ENCODE results near the gene SERHL2.
"Not testable (repeated sequence)": the region's sequence is repeated elsewhere in the genome, so short reads cannot be mapped to it uniquely, and the experiment has no call there.

The SERHL2 gene

DNA sequence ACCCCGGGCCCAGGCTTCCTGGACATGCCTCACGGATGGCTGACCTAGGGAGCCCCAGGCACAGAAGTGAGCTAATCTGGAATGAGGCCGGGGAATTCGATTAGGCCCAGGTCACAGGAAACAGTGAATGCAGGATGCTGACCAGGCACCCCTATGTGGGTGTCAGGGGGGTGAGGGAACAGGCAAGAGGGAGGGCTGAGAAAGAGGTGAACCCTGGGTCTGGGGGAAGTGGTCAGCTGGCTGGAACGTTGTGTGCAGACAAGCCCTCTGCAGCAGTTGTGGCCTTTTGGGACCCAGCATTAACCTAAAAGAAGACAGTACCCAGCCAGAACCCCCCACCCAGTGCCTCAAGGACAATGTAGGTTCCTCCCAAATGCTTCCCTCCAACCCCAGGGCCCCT is 8.1 kb downstream of the SERHL2 start:
- H3K4me3 ChIP-seq (ENCODE audit: low read length), result no peak overlapping the region
- H3K27me3 ChIP-seq (ENCODE audit: control insufficient read depth, insufficient read depth, low read length), result no peaks in the 10 kb centered on the region
- H3K9me3 ChIP-seq (replicated peaks; ENCODE audit: low read length), result no peaks in the 10 kb centered on the region
- H3K36me3 ChIP-seq (ENCODE audit: insufficient read depth, low read length), result no peaks in the 10 kb centered on the region
- no peak overlapping the region for H3K9ac ChIP-seq (ENCODE audit: low read depth, low read length)
- H3K4me1 ChIP-seq (ENCODE audit: control insufficient read depth, insufficient read depth, low read length), result no peaks in the 10 kb centered on the region
- no peak overlapping the region for H3K4me2 ChIP-seq (ENCODE audit: low read length)

DNA sequence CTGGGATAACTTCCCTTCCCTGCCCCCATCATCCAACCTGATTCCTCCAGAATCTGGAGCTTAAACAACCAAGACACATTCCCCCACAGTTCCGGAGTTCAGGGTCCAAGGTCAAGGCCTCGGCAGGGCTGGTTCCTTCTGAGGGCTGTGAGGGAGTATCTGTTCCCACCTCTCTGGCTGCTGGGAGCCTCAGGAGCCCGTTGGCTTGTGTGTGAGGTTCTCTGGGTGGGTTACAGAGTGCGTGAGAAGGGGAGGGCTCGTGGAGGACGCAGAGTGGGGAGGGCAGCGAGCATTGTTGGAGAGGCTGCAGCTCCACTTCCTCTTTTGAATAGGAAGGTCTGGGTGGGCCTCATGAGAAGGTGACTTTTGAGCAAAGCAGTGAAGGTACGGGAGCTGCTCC is 8.5 kb downstream of the SERHL2 start:
- Histone ChIP-seq H3K4me3 (ENCODE audit: low read length) (no peak overlapping the region), H3K4me2 (ENCODE audit: low read length) (no peak overlapping the region), H3K9me3 (replicated peaks; ENCODE audit: low read length) (no peaks in the 10 kb centered on the region), H3K36me3 (ENCODE audit: insufficient read depth, low read length) (no peaks in the 10 kb centered on the region), H3K27me3 (ENCODE audit: control insufficient read depth, insufficient read depth, low read length) (no peaks in the 10 kb centered on the region), H3K4me1 (ENCODE audit: control insufficient read depth, insufficient read depth, low read length) (no peaks in the 10 kb centered on the region), H3K9ac (ENCODE audit: low read depth, low read length) (no peak overlapping the region)

- no peaks in the 10 kb centered on the region for H3K36me3 ChIP-seq (ENCODE audit: insufficient read depth, low read length)
- H3K4me2 ChIP-seq (ENCODE audit: low read length), result no peak overlapping the region
- no peak overlapping the region for H3K4me3 ChIP-seq (ENCODE audit: low read length)
- no peaks in the 10 kb centered on the region for H3K9me3 ChIP-seq (replicated peaks; ENCODE audit: low read length)
- H3K27me3 ChIP-seq (ENCODE audit: control insufficient read depth, insufficient read depth, low read length), result no peaks in the 10 kb centered on the region
- H3K9ac ChIP-seq (ENCODE audit: low read depth, low read length), result no peak overlapping the region
- H3K4me1 ChIP-seq (ENCODE audit: control insufficient read depth, insufficient read depth, low read length), result no peaks in the 10 kb centered on the region
Measured at GRCh38 chr22:42562684-42563083, 8.9 kb downstream of the SERHL2 start.

DNA sequence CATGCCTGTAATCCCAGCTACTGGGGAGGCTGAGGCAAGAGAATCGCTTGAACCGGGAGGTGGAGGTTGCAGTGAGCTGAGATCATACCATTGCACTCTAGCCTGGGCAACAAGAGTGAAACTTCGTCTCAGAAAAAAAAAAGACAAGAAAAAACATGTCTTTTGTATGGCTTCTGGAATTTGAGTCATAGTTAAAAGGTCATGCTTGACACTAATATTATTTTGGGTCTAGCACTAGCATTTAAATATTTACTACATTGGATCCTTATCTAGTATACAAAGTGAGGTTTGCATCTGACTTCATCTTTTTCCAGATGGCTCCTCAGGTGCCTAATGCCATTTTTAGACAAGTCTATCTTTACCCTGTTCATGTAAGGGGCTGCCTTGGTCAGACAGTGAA is 10.2 kb downstream of the SERHL2 start:
- H3K4me2 ChIP-seq (ENCODE audit: low read length); H3K9me3 ChIP-seq (replicated peaks; ENCODE audit: low read length); H3K4me1 ChIP-seq (ENCODE audit: control insufficient read depth, insufficient read depth, low read length); H3K4me3 ChIP-seq (ENCODE audit: low read length); H3K9ac ChIP-seq (ENCODE audit: low read depth, low read length); H3K27me3 ChIP-seq (ENCODE audit: control insufficient read depth, insufficient read depth, low read length); H3K36me3 ChIP-seq (ENCODE audit: insufficient read depth, low read length): not testable (repeated sequence)

- H3K36me3 ChIP-seq (ENCODE audit: insufficient read depth, low read length), result no peaks in the 10 kb centered on the region
- H3K27me3 ChIP-seq (ENCODE audit: control insufficient read depth, insufficient read depth, low read length), result no peaks in the 10 kb centered on the region
- H3K9me3 ChIP-seq (replicated peaks; ENCODE audit: low read length), result no peaks in the 10 kb centered on the region
- H3K9ac ChIP-seq (ENCODE audit: low read depth, low read length), result no peak overlapping the region
- no peaks in the 10 kb centered on the region for H3K4me1 ChIP-seq (ENCODE audit: control insufficient read depth, insufficient read depth, low read length)
- H3K4me3 ChIP-seq (ENCODE audit: low read length), result no peak overlapping the region
- H3K4me2 ChIP-seq (ENCODE audit: low read length), result no peak overlapping the region
Measured at GRCh38 chr22:42564699-42565098, 10.9 kb downstream of the SERHL2 start.

DNA sequence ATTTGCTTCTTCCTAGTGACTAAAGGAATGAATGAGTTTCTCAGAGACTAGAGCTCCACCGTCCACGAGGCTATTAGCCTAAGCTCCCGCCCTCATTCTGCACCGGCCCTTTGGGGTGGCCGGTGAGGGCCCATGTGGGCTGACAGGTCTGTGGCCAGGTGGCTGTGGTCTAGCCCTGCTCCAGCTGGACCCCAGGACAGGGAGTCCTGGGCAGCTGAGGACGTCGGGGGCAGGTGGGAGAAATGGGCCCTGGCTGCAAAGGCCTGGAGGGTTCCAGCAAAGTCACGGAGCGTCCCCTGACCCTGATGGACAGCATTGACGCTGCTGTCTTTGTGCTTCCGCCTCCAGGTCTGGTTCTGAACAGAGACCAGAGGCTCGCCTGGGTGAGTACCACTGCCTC is 12.2 kb downstream of the SERHL2 start:
- H3K9me3 ChIP-seq (replicated peaks; ENCODE audit: low read length), result no peaks in the 10 kb centered on the region
- H3K4me2 ChIP-seq (ENCODE audit: low read length), result no peak overlapping the region
- no peaks in the 10 kb centered on the region for H3K27me3 ChIP-seq (ENCODE audit: control insufficient read depth, insufficient read depth, low read length)
- H3K36me3 ChIP-seq (ENCODE audit: insufficient read depth, low read length), result peaks cover 3% of the 10 kb centered on the region
- H3K4me3 ChIP-seq (ENCODE audit: low read length), result no peak overlapping the region
- no peak overlapping the region for H3K9ac ChIP-seq (ENCODE audit: low read depth, low read length)
- H3K4me1 ChIP-seq (ENCODE audit: control insufficient read depth, insufficient read depth, low read length), result no peaks in the 10 kb centered on the region

DNA sequence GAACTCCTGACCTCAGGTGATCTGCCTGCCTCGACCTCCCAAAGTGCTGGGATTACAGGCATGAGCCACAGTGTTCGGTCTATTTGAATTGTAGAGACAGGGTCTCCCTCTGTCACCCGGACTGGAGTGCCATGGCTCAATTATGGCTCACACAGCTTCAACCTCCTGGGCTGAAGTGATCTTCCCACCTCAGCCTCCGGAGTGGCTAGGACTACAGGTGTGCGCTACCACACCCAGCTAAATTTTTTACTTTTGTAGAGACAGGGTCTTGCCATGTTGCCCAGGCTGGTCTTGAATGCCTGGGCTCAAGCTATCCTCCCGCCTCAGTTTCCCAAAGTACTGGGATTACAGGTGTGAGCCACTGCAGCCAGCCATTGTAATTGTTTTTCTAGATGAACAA is 14.2 kb downstream of the SERHL2 start:
- H3K4me2 ChIP-seq (ENCODE audit: low read length); H3K9ac ChIP-seq (ENCODE audit: low read depth, low read length); H3K9me3 ChIP-seq (replicated peaks; ENCODE audit: low read length); H3K36me3 ChIP-seq (ENCODE audit: insufficient read depth, low read length); H3K4me3 ChIP-seq (ENCODE audit: low read length); H3K4me1 ChIP-seq (ENCODE audit: control insufficient read depth, insufficient read depth, low read length); H3K27me3 ChIP-seq (ENCODE audit: control insufficient read depth, insufficient read depth, low read length): not testable (repeated sequence)

- H3K4me1 ChIP-seq (ENCODE audit: control insufficient read depth, insufficient read depth, low read length); H3K4me2 ChIP-seq (ENCODE audit: low read length); H3K27me3 ChIP-seq (ENCODE audit: control insufficient read depth, insufficient read depth, low read length); H3K9ac ChIP-seq (ENCODE audit: low read depth, low read length); H3K9me3 ChIP-seq (replicated peaks; ENCODE audit: low read length); H3K4me3 ChIP-seq (ENCODE audit: low read length): not testable (repeated sequence)
- peaks cover 14% of the 10 kb centered on the region for H3K36me3 ChIP-seq (ENCODE audit: insufficient read depth, low read length)
Measured at GRCh38 chr22:42570580-42570979, 16.8 kb downstream of the SERHL2 start.

DNA sequence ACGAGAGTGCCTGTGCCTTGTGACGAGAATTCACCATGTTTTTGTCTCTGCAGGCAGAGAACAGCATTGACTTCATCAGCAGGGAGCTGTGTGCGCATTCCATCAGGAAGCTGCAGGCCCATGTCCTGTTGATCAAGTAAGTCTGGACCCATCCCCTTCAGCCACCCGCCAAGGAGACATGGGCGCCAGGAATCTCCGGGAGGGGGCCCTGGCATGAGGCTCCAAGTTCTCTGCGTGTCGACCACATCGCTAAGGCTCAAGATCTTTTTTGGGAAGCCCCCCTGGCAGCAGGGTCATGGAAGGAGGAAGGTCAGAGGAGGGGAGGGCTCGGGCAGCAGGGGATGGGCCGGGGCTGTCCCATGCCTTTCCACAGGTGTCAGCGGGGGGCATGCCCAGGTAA is 17.3 kb downstream of the SERHL2 start:
- H3K9ac ChIP-seq (ENCODE audit: low read depth, low read length); H3K27me3 ChIP-seq (ENCODE audit: control insufficient read depth, insufficient read depth, low read length); H3K4me1 ChIP-seq (ENCODE audit: control insufficient read depth, insufficient read depth, low read length); H3K4me2 ChIP-seq (ENCODE audit: low read length); H3K4me3 ChIP-seq (ENCODE audit: low read length); H3K9me3 ChIP-seq (replicated peaks; ENCODE audit: low read length): not testable (repeated sequence)
- peaks cover 14% of the 10 kb centered on the region for H3K36me3 ChIP-seq (ENCODE audit: insufficient read depth, low read length)

GRCh38 chr22:42574046-42574445 is 20.3 kb downstream of the SERHL2 start:
- H3K9ac ChIP-seq (ENCODE audit: low read depth, low read length); H3K4me3 ChIP-seq (ENCODE audit: low read length); H3K4me1 ChIP-seq (ENCODE audit: control insufficient read depth, insufficient read depth, low read length); H3K27me3 ChIP-seq (ENCODE audit: control insufficient read depth, insufficient read depth, low read length); H3K9me3 ChIP-seq (replicated peaks; ENCODE audit: low read length); H3K4me2 ChIP-seq (ENCODE audit: low read length): not testable (repeated sequence)
- peaks cover 21% of the 10 kb centered on the region for H3K36me3 ChIP-seq (ENCODE audit: insufficient read depth, low read length)

- H3K27me3 ChIP-seq (ENCODE audit: control insufficient read depth, insufficient read depth, low read length), result not testable (repeated sequence)
- H3K36me3 ChIP-seq (ENCODE audit: insufficient read depth, low read length), result peaks cover 21% of the 10 kb centered on the region
Measured at GRCh38 chr22:42574468-42574867, 20.7 kb downstream of the SERHL2 start.

DNA sequence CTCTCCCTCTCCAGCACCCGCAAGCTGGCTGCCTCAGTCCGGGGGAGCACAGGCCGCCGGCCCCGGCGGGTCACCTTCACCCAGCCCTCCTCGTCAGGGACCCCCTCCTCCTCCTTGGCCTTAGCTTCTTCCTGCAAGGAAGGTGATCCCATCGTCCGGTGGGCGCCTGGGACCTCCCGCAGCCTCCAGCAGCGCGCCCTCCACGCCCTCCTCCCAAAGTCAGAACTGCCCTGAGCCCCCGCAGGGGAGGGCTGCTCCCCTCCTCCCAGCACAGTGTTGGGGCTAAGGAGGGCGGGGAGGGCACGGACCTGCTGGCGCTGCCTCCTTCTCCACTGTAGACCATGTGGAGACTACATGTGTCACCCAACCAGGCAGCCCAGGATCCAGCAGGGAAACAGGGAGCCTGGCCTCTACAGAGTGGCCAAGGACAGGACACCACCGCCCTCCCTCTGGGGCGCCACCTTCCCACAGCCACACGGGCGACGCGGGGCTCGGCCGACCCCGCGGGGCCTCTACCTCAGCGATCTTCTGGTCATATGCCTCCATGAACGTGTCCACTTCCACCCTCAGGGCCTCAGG is 22.3 kb downstream of the SERHL2 start:
- H3K4me1 ChIP-seq (ENCODE audit: control insufficient read depth, insufficient read depth, low read length); H3K4me3 ChIP-seq (ENCODE audit: low read length); H3K9ac ChIP-seq (ENCODE audit: low read depth, low read length); H3K9me3 ChIP-seq (replicated peaks; ENCODE audit: low read length); H3K4me2 ChIP-seq (ENCODE audit: low read length); H3K27me3 ChIP-seq (ENCODE audit: control insufficient read depth, insufficient read depth, low read length): not testable (repeated sequence)
- H3K36me3 ChIP-seq (ENCODE audit: insufficient read depth, low read length), result peaks cover 24% of the 10 kb centered on the region

More at GRCh38 chr22:42574468-42574867, 20.7 kb downstream of the SERHL2 start:
- not testable (repeated sequence) for H3K9me3 ChIP-seq (replicated peaks; ENCODE audit: low read length); H3K4me1 ChIP-seq (ENCODE audit: control insufficient read depth, insufficient read depth, low read length); H3K9ac ChIP-seq (ENCODE audit: low read depth, low read length); H3K4me3 ChIP-seq (ENCODE audit: low read length); H3K4me2 ChIP-seq (ENCODE audit: low read length)

Measured in skeletal muscle satellite cell (primary cell).